Liver (tissue), 3 donors: ENCODE data around the gene NTN1.

Experiments used
- ATF3 ChIP-seq: IDR thresholded peaks from 2 replicates; pipeline ENCODE4 v1.6.1; 2016; ENCODE audit warnings: antibody characterized with exemption
- CTCF ChIP-seq: fragments of 150-350 bp; IDR thresholded peaks from 2 replicates; pipeline ENCODE4 v1.5.1; 2017; ENCODE audit warnings: improper control_type of control experiment, low read depth, low read length; ENCODE audit not compliant: missing input control
- FOXA2 ChIP-seq: IDR thresholded peaks from 2 replicates; pipeline ENCODE4 v1.6.1; 2016; ENCODE audit warnings: antibody characterized with exemption
- HNF4G ChIP-seq: IDR thresholded peaks from 2 replicates; pipeline ENCODE4 v1.6.1; 2016; ENCODE audit warnings: antibody characterized with exemption
- JUND ChIP-seq, 2 donors: IDR thresholded peaks; 2 replicates each; pipeline ENCODE4 v1.6.1; 2016; ENCODE audit warnings: antibody characterized with exemption in 2 of 2
- MAX ChIP-seq: IDR thresholded peaks from 2 replicates; pipeline ENCODE4 v1.6.1; 2016; ENCODE audit warnings: antibody characterized with exemption
- RAD21 ChIP-seq, 2 donors: IDR thresholded peaks; 2 replicates each; pipeline ENCODE4 v1.6.1; 2016; ENCODE audit warnings: antibody characterized with exemption in 2 of 2, mild to moderate bottlenecking in 2 of 2
- TAF1 ChIP-seq: conservative IDR thresholded peaks from 2 replicates; pipeline ENCODE4 v1.6.1; 2016; ENCODE audit warnings: antibody characterized with exemption, mild to moderate bottlenecking
- YY1 ChIP-seq: IDR thresholded peaks from 2 replicates; pipeline ENCODE4 v1.6.1; 2016; ENCODE audit warnings: antibody characterized with exemption, mild to moderate bottlenecking
- TF ChIP-seq, protein P1 (sequence below): IDR thresholded peaks from 2 replicates; pipeline ENCODE4 v1.6.1; 2016; ENCODE audit warnings: antibody characterized with exemption
- donor health status: healthy.
- donor health status: healthy.

GRCh38 chr17:9272501-9273200 is 251.3 kb downstream of the NTN1 start:
- TF ChIP-seq TAF1 (no peak), CTCF (no peak), RAD21 (IDR thresholded peaks at IDR 0.05) (no peak), FOXA2 (no peak), JUND (IDR thresholded peaks at IDR 0.05) (no peak), HNF4G (no peak), MAX (no peak), YY1 (no peak), ATF3 (no peak)
- TF ChIP-seq, protein P1, sequence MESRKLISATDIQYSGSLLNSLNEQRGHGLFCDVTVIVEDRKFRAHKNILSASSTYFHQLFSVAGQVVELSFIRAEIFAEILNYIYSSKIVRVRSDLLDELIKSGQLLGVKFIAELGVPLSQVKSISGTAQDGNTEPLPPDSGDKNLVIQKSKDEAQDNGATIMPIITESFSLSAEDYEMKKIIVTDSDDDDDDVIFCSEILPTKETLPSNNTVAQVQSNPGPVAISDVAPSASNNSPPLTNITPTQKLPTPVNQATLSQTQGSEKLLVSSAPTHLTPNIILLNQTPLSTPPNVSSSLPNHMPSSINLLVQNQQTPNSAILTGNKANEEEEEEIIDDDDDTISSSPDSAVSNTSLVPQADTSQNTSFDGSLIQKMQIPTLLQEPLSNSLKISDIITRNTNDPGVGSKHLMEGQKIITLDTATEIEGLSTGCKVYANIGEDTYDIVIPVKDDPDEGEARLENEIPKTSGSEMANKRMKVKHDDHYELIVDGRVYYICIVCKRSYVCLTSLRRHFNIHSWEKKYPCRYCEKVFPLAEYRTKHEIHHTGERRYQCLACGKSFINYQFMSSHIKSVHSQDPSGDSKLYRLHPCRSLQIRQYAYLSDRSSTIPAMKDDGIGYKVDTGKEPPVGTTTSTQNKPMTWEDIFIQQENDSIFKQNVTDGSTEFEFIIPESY: no peak
